ENCODE measurements around the gene SELENBP1.

GRCh38 chr1:151411884-151412283 is 39.4 kb upstream of the SELENBP1 start:
- TF ChIP-seq, protein P1, sequence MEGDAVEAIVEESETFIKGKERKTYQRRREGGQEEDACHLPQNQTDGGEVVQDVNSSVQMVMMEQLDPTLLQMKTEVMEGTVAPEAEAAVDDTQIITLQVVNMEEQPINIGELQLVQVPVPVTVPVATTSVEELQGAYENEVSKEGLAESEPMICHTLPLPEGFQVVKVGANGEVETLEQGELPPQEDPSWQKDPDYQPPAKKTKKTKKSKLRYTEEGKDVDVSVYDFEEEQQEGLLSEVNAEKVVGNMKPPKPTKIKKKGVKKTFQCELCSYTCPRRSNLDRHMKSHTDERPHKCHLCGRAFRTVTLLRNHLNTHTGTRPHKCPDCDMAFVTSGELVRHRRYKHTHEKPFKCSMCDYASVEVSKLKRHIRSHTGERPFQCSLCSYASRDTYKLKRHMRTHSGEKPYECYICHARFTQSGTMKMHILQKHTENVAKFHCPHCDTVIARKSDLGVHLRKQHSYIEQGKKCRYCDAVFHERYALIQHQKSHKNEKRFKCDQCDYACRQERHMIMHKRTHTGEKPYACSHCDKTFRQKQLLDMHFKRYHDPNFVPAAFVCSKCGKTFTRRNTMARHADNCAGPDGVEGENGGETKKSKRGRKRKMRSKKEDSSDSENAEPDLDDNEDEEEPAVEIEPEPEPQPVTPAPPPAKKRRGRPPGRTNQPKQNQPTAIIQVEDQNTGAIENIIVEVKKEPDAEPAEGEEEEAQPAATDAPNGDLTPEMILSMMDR (conservative IDR thresholded peaks at IDR 0.05; ENCODE audit: low read depth, low read length): no peak
- TF ChIP-seq EZH2 (IDR thresholded peaks at IDR 0.05; ENCODE audit: low read length, unreplicated experiment) (no peak), EZH2phosphoT487 (IDR thresholded peaks at IDR 0.05; ENCODE audit: borderline replicate concordance, low read length) (no peak)
